ENCODE data around the gene ADGRF1.
"Not testable (repeated sequence)": the region's sequence is repeated elsewhere in the genome, so short reads cannot be mapped to it uniquely, and the experiment has no call there.

ADGRF1 gene

GRCh38 chr6:47019941-47020340 is 22.2 kb downstream of the ADGRF1 start:
- no peak for DNase-seq

GRCh38 chr6:47016909-47017308 is 25.2 kb downstream of the ADGRF1 start:
- no peak for DNase-seq

- DNase-seq = no peak
These were observed 25.9 kb downstream of the ADGRF1 start for GRCh38 chr6:47016261-47016660.

- DNase-seq = no peak
These were observed 27.7 kb downstream of the ADGRF1 start for GRCh38 chr6:47014401-47014800.

- no peak for DNase-seq
These were observed 32.5 kb downstream of the ADGRF1 start for GRCh38 chr6:47009583-47009982.

- DNase-seq = no peak
These were observed 33.8 kb downstream of the ADGRF1 start for GRCh38 chr6:47008397-47008763.

- DNase-seq = no peak
These were observed 34.3 kb downstream of the ADGRF1 start for GRCh38 chr6:47007657-47008396.

GRCh38 chr6:47005486-47005885 is 36.6 kb downstream of the ADGRF1 start:
- no peak for DNase-seq

GRCh38 chr6:47004463-47004862 is 37.7 kb downstream of the ADGRF1 start:
- DNase-seq = no peak

- DNase-seq = no peak
These were observed 41.3 kb downstream of the ADGRF1 start for GRCh38 chr6:47000842-47001241.

- DNase-seq = no peak
These were observed 43.6 kb downstream of the ADGRF1 start for GRCh38 chr6:46998436-46999017.

GRCh38 chr6:46997646-46998045 is 44.5 kb downstream of the ADGRF1 start:
- DNase-seq = no peak

GRCh38 chr6:46996860-46997641 is 45.1 kb downstream of the ADGRF1 start:
- no peak for DNase-seq

- DNase-seq = no peak
These were observed 47.2 kb downstream of the ADGRF1 start for GRCh38 chr6:46994933-46995332.

- DNase-seq = no peak
These were observed 48.3 kb downstream of the ADGRF1 start for GRCh38 chr6:46993846-46994245.

- not testable (repeated sequence) for DNase-seq
These were observed 49.7 kb downstream of the ADGRF1 start for GRCh38 chr6:46992391-46992790.

- not testable (repeated sequence) for DNase-seq
These were observed 51.2 kb downstream of the ADGRF1 start for GRCh38 chr6:46990818-46991510.

- no peak for DNase-seq
These were observed 52.0 kb downstream of the ADGRF1 start for GRCh38 chr6:46990031-46990644.

GRCh38 chr6:46989398-46989797 is 52.7 kb downstream of the ADGRF1 start:
- DNase-seq = no peak

GRCh38 chr6:46985943-46986342 is 56.2 kb downstream of the ADGRF1 start:
- DNase-seq = no peak

- DNase-seq = no peak
These were observed 59.1 kb downstream of the ADGRF1 start for GRCh38 chr6:46983007-46983411.

GRCh38 chr6:46979206-46979605 is 62.9 kb downstream of the ADGRF1 start:
- no peak for DNase-seq

- DNase-seq = no peak
These were observed 67.3 kb downstream of the ADGRF1 start for GRCh38 chr6:46974786-46975185.

All from activated T-cell treated with anti-CD3 and anti-CD28 coated beads, Interleukin-2, amount 50 U/mL, for 1 hour (primary cell).